Activated CD8-positive, alpha-beta memory T cell treated with anti-CD3 and anti-CD28 coated beads for 36 hours (primary cell): ENCODE data around the gene CASP14. TPM values are rescaled to one million over a fixed set of nuclear protein-coding genes. Genes with fewer than 3 reads are reported as not detected.

Experiments
- CTCF ChIA-PET: fragments of 350-600 bp; sonication (Branson Sonifier 250); formaldehyde crosslinking; loops from one replicate; lab custom pipeline; 2021; ENCODE audit warnings: antibody characterized with exemption; lab: Charles Lee
- POLR2A ChIA-PET: fragments of 350-600 bp; sonication (Branson Sonifier 250); formaldehyde crosslinking; loops from one replicate; lab custom pipeline; 2021; ENCODE audit warnings: antibody characterized with exemption; lab: Charles Lee
- total RNA-seq, 2 experiments: library from RNA; stranded (reverse); gene quantifications; one replicate each; pipeline ENCODE4 v1.2.3, GENCODE V29; 2021

CASP14 gene
- total RNA-seq, 2 experiments from 2014 or later, result not detected

- CTCF ChIA-PET, result interaction anchor here (1.0 to 1.8 kb wide), 2 partner anchors 15 to 17 kb away, joined by 3 to 9 read pairs; no protein-coding TSS in a partner anchor
- POLR2A ChIA-PET, result no interaction called here
Observed at GRCh38 chr19:15107061-15108010, 58.1 kb downstream of the CASP14 start, which contains the start of gene SYDE1. Gene SYDE1, plus strand, starts transcription at chr19:15107401. Its CDS starts 33 bp downstream, at chr19:15107434.

Other genes starting within 250 kb of the CASP14 start
- not detected for gene OR7A5, start 214.3 kb upstream of the CASP14 start, total RNA-seq
- gene OR7C1, start 214.3 kb upstream of the CASP14 start, total RNA-seq, result not detected
- gene OR7A10, start 200.6 kb upstream of the CASP14 start, total RNA-seq, result not detected
- gene OR7A17, start 163.3 kb upstream of the CASP14 start, total RNA-seq, result not detected
- gene OR7C2, start 108.0 kb upstream of the CASP14 start, total RNA-seq, result not detected
- not detected for gene SLC1A6, start 69.6 kb upstream of the CASP14 start, total RNA-seq
- gene OR1I1, start 32.7 kb downstream of the CASP14 start, total RNA-seq, result not detected
- gene SYDE1, start 57.9 kb downstream of the CASP14 start, total RNA-seq, result under 1 TPM; 0.40 to 0.72 TPM
- gene NOTCH3, start 151.5 kb downstream of the CASP14 start, total RNA-seq, result not detected
- gene EPHX3, start 183.0 kb downstream of the CASP14 start, total RNA-seq, result under 1 TPM in 1 of 2 experiments, not detected in 1; 0.11 TPM